OCI-M2 (cell line): ENCODE data around the gene ACOX3.
A peak's percentile ranks its signal among the peaks of the same experiment; 100 is the strongest.
"Not testable (repeated sequence)": the region's sequence is repeated elsewhere in the genome, so short reads cannot be mapped to it uniquely, and the experiment has no call there.

Experiments
- DNase-seq: peaks from one replicate; lab custom pipeline; 2025; ENCODE audit not compliant: unreplicated experiment; lab: John Stamatoyannopoulos, UW

ACOX3 gene

DNA sequence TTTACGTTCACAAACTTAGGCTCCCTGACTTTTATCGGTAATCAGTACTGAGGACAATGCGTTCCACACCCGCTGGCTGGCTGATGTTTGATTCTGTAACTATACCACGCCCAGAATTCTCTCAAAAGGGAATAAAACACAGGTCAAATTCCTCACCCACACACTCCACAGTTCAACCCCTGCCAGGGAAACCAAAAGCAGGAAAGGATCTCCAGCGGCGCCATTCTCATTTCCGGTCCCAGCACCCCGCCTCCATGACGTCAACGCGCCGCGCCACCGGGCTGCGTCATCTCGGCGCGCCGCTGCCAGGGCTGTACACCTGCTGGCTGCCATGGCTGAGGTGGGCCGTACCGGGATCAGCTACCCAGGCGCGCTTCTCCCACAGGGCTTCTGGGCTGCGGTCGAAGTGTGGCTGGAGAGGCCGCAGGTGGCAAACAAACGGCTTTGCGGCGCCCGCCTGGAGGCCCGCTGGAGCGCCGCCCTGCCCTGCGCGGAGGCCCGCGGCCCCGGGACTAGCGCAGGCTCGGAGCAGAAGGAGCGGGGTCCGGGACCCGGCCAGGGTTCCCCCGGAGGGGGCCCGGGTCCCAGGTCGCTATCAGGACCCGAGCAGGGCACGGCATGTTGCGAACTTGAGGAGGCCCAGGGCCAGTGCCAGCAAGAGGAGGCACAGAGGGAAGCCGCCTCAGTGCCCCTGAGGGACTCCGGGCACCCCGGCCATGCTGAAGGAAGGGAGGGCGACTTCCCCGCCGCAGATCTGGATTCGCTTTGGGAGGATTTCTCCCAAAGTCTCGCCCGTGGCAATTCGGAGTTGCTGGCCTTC, at the start of gene ACOX3, which contains the start of gene TRMT44:
ACOX3 (minus strand) TSS at position 232 of the 820 bp plus-strand sequence. CDS start 24,202 bp downstream, outside the sequence.
TRMT44 (plus strand) TSS at position 286 of the 820 bp plus-strand sequence; CDS start at position 332, 46 bp downstream.
- DNase-seq = peak; percentile 34

GRCh38 chr4:8488791-8489369, 48.4 kb upstream of the ACOX3 start:
- DNase-seq = no peak

DNA sequence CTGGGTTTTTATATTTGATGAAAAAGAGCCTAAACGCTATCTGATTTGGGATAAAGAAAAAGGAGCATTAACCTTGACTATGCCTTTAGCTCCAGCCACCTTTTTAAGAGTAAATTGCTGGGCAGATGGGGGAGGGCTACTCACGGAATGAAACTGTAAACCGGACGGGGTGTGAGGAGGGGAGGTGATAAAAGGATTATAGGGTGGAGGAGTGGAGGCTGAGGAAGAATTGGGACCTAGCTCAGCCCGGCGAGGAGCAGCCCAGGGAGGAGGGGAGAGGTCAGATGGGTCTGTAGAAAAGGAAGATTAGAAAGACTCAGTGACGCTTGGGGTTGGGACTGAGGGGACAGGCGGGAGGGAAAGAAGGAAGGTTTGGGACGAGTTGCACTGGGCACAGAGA, 46.1 kb upstream of the ACOX3 start:
- not testable (repeated sequence) for DNase-seq

- DNase-seq = no peak
Observed at GRCh38 chr4:8480221-8480620, 39.7 kb upstream of the ACOX3 start.

DNA sequence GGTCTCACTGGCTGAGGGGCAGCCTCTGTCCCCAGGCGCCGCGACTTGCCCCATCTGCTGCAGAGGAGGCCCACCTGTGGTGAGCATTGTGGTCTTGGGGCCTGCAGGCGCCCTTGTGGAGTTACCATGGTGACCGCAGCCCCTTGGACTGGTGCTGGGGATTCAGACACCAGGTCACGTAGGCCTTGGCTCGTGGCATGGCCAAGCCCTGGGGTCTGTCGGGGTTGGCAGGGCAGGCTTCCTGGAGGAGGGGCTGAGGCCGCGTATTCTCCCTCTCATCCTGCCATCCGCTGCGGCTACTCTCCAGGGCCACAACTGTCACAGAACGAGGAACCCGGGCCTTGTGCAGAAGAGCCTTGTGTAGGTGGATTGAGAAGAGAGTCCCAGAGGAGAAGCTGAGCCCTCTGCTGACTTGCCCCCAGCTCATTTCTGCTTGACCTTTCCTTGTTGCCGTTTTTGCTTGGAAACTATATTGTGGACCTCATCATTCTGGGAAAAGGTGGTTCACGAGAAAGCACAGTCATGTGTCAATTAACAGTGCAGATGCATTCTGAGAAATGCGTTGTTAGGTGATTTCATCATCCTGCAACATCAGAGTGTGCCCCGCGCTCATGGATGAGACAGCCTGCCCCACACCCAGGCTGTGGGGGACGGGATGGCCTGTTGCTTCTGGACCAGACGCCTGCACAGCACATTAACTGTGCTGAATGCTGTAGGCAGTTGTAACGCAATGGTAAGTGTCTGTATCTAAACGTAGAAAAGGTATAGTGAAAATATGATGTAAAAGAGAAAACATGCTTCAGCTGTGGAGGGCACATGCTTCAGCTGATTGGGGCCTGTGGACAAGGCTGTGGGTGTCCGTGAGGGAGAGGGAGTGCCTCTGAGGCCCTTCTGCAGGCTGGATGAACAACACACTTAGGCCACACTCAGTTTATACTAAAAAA, 38.5 kb upstream of the ACOX3 start:
- DNase-seq = no peak

DNA sequence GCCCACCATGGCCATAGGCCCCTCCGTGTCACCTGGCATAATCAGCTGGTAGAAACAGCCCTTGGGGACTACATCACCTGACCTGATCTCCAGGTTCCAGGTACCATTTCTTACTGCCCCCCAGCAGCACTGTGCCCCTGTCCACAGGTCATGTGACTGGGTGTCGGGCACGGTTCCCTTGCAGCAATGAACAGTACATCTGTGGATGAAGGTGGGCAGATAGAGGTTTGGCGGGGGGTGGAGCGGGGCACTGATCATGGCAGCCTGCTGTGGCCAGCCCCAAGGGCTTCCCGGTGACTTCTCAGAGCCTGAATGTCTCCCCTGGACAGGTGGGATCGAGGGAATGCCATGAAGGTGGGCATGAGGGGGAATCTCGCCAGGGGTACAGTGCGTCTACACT, 37.8 kb upstream of the ACOX3 start:
- DNase-seq = no peak

DNA sequence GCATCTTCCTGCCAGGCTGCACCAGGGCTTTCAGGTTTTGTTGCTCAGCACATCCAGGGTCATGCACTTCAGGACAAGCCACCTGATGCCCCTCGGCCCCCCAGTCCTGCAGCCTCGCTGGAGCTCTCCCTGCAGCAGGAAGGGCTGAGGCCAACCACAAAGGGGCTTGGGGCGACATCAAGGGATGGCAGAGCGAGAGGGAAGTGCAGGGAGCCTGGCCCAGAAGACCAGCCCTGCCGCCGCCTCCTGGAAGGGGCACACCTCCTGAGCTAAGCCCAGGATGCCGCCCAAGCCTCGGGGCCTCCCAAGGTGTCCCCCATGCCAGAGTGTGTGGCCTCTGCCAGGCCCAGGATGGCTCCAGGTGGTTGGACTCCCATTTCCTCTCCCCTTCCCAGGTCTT, 37.2 kb upstream of the ACOX3 start:
- DNase-seq = no peak

DNA sequence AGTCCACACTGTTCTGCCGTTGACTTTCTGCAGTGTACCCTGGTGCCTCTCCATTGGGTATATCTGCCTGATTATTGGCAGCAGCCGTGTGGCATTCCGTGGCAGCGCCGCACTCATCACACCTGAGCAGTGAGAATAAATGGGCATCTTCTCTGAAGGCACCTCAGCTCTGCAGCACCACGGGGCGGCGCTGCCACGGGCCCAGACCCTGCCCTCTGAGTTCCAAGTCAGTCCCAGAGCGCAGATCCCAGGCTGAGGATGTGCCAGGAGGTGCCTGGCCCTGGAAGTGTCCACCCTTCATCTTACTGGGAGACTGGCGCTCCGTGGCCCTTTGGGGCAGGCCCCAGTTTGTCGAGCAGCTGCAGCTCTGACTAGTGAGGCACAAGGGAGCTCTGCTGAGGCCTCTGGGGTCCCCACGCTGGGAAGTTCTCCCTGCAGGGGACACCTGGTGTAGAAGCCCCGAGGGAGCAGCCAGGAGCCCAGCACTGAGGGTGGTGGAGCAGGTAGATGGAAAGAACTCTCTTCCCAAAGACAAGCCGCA, 36.6 kb upstream of the ACOX3 start:
- DNase-seq = no peak

DNA sequence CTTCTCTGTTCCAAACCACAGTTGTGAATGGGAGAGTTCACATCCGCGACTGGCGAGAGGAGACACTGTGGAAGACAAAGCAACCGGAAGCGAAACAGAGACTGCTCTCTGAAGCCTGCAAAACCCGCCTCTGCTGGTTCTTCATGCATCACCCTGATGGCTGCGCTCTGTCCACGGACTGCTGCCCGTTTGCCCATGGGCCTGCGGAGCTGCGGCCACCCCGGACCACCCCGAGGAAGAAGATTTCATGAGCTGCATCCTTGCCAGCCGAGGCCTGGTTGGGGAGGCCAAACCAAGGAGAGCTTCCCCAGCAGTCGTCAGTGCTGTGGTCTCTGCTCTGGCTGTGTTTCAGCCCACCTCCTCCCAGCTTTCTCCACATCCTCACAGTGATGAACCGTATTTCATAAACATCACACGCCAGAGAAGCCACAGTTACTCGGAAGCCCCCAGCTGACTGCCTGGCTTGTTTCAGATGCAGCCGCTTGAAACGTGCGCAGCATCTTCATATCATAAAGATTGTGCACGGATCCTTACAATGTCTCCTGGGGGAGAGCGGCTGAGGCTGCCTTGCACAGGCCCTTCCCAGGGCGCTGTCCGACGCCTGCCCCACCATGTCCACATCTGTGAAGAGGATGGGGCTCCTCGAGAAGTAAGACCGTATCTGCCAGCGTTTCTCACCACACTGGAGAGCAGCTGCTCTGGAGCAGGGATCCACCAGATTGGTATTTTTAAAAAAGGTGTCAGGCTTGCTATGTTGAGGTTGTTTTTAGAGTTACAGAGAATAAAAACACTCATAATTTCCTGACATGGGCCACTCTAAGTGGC, 35.4 kb upstream of the ACOX3 start:
- no peak for DNase-seq

GRCh38 chr4:8474856-8475255, 34.3 kb upstream of the ACOX3 start:
- no peak for DNase-seq

- no peak for DNase-seq
Observed at GRCh38 chr4:8473920-8474590, 33.5 kb upstream of the ACOX3 start.

DNA sequence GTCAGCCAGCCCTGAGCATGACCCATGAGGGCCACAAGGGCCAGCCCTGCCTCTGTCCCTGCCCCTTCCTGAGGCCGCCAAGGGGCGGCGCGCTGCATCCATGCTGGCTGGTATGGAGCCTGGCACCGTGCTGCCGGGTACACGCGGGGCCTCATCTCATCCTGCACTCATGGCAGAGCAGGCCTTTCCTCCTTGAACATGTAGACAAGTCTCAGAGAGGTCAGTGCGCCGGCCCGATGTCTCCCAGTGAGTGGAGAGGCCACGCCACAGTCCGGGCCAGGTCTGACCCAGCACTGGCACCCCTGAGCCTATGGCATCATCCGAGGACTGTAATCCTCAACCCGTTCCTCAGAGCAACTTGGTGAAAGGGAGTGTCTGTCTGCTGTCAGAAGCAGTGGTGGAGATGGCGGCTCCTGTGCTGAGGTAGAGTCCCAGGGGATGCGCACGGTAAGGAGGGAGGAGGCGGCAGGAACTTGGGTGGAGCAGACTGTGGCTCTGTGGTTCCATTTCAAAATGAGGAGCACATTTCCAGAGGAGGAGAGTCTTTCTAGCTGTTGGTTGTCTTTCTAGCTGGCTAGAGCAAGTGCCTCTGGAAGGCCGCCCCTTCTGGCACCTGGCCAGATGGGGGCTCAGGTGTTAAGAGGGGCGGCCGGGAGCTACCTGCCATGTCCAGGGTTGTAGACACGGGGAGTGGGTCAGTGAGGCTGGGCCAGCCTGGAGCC, 32.8 kb upstream of the ACOX3 start:
- no peak for DNase-seq

- no peak for DNase-seq
Observed at GRCh38 chr4:8472689-8473197, 32.2 kb upstream of the ACOX3 start.

DNA sequence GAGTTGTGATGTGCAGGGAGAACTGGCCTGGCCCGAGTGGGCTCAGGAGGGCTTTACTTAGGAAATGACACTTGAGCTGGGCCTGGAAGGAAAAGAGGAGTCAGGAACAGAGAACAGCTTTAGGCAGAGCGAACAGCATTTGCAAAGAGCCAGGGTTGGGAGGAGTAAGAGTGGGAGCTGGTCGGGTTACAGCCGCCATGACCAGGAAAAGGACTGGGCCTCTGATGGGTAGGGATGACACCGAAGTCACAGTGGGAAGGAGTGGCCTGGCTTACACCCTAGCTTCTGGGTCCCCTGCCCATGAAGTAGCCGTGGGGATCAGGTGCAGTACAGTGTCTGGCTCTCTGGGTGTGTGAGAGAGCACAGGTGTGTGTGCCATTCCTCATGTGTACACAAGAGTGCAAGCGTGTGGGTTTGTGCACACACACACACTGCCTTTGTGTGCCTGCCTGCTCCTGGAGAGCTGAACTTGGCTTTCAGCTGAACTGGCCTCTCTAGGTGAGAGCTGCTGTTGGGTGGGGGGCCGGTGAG, 31.7 kb upstream of the ACOX3 start:
- no peak for DNase-seq

GRCh38 chr4:8471211-8471875, 30.8 kb upstream of the ACOX3 start:
- DNase-seq = no peak

GRCh38 chr4:8470451-8471024, 30.0 kb upstream of the ACOX3 start:
- DNase-seq = no peak

DNA sequence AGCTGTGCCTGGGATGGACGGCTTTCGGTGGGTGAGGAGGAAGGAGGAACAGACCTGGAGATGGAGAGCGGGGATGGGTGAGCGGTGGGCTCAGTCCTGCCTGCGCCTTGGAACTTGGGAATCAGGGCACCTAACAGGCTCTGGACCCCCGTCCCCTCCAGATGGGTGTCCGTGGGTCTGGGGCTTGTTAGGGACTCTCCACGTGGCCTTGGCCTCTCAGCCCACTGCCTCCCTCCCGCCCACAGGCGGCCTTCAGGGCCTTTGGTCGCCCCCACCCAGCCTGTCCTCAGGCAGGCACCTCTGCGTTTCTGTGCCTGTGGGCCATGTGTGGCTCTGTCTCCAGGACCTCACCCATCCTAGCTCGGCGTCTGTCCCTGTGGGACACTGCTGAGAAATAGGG, 29.0 kb upstream of the ACOX3 start:
- no peak for DNase-seq
